NT2/D1 (cell line): Measurements from ENCODE around the gene MVP.

Experiments used
- SUZ12 ChIP-seq: IDR thresholded peaks from 2 replicates; pipeline ENCODE4 v1.6.1; 2011; ENCODE audit not compliant: insufficient read length, insufficient read depth; ENCODE audit errors: extremely low read depth
- YY1 ChIP-seq: IDR thresholded peaks from 2 replicates; pipeline ENCODE4 v1.6.1; 2011; ENCODE audit not compliant: insufficient read length, insufficient read depth
- ZNF274 ChIP-seq: IDR thresholded peaks from 2 replicates; pipeline ENCODE4 v1.6.1; 2011; ENCODE audit warnings: mild to moderate bottlenecking, low read depth, low read length

- TF ChIP-seq YY1 (no peak), ZNF274 (no peak), SUZ12 (no peak)
Observed at GRCh38 chr16:29849505-29849904, 29.2 kb downstream of the MVP start.
